Stimulated activated CD4-positive, alpha-beta T cell treated with anti-CD3 and anti-CD28 coated beads, Interleukin-4, amount 100 ng/mL, for 1 hour (primary cell): ENCODE measurements around the gene PICK1.

ENCODE experiments used
- DNase-seq: peaks from one replicate; pipeline ENCODE4 v3.0.0-alpha.2; 2020

PICK1 gene

GRCh38 chr22:38120359-38121110 lies 63.3 kb downstream of the PICK1 start:
- no peak for DNase-seq

GRCh38 chr22:38122616-38123015 lies 65.4 kb downstream of the PICK1 start:
- no peak for DNase-seq

- DNase-seq, result no peak
Observed at GRCh38 chr22:38124236-38124974, 67.2 kb downstream of the PICK1 start.

GRCh38 chr22:38125038-38125610 lies 67.9 kb downstream of the PICK1 start:
- no peak for DNase-seq
